ENCODE data around the gene INPP5A. TPM values are rescaled to one million over a fixed set of nuclear protein-coding genes. Genes with fewer than 3 reads are reported as not detected.

INPP5A gene
- total RNA-seq, 1 experiment from 2014 or later, result 16.6 TPM

GRCh38 chr10:132737390-132738048 is 199.9 kb downstream of the INPP5A start:
- Mint-ChIP-seq H3K36me3 (ENCODE audit: insufficient read depth, unreplicated experiment) (peaks cover 6% of the 10 kb centered on the region), H3K27me3 (ENCODE audit: unreplicated experiment) (no peaks in the 10 kb centered on the region), H3K4me3 (ENCODE audit: low read depth, unreplicated experiment) (no peak overlapping the region), H3K4me1 (ENCODE audit: low read depth, unreplicated experiment) (no peaks in the 10 kb centered on the region), H3K9me3 (ENCODE audit: low read depth, unreplicated experiment) (no peaks in the 10 kb centered on the region), H3K27ac (ENCODE audit: unreplicated experiment) (no peak overlapping the region)
- no peak for TF ChIP-seq CTCF (IDR thresholded peaks at IDR 0.05; ENCODE audit: unreplicated experiment)
- BruUV-seq (replicated peaks), result no TSS peak
- intact Hi-C loops (cut with micrococcal nuclease; ENCODE audit: unreplicated experiment), result no loop called here
- CTCF ChIA-PET, result no interaction called here
- DNase-seq, result no peak

GRCh38 chr10:132738454-132739224 is 201.1 kb downstream of the INPP5A start:
- intact Hi-C loops (cut with micrococcal nuclease; ENCODE audit: unreplicated experiment), result no loop called here
- no TSS peak for BruUV-seq (replicated peaks)
- TF ChIP-seq CTCF (IDR thresholded peaks at IDR 0.05; ENCODE audit: unreplicated experiment), result no peak
- H3K4me1 Mint-ChIP-seq (ENCODE audit: low read depth, unreplicated experiment), result no peaks in the 10 kb centered on the region
- DNase-seq, result no peak
- no peak overlapping the region for H3K4me3 Mint-ChIP-seq (ENCODE audit: low read depth, unreplicated experiment)
- no peaks in the 10 kb centered on the region for H3K9me3 Mint-ChIP-seq (ENCODE audit: low read depth, unreplicated experiment)
- H3K27me3 Mint-ChIP-seq (ENCODE audit: unreplicated experiment), result no peaks in the 10 kb centered on the region
- H3K27ac Mint-ChIP-seq (ENCODE audit: unreplicated experiment), result no peak overlapping the region
- CTCF ChIA-PET, result no interaction called here
- peaks cover 6% of the 10 kb centered on the region for H3K36me3 Mint-ChIP-seq (ENCODE audit: insufficient read depth, unreplicated experiment)

- H3K9me3 Mint-ChIP-seq (ENCODE audit: low read depth, unreplicated experiment), result no peaks in the 10 kb centered on the region
- intact Hi-C loops (cut with micrococcal nuclease; ENCODE audit: unreplicated experiment), result no loop called here
- H3K36me3 Mint-ChIP-seq (ENCODE audit: insufficient read depth, unreplicated experiment), result peaks cover 6% of the 10 kb centered on the region
- no peak for DNase-seq
- CTCF ChIA-PET, result no interaction called here
- H3K4me3 Mint-ChIP-seq (ENCODE audit: low read depth, unreplicated experiment), result no peak overlapping the region
- no TSS peak for BruUV-seq (replicated peaks)
- H3K27me3 Mint-ChIP-seq (ENCODE audit: unreplicated experiment), result no peaks in the 10 kb centered on the region
- no peaks in the 10 kb centered on the region for H3K4me1 Mint-ChIP-seq (ENCODE audit: low read depth, unreplicated experiment)
- TF ChIP-seq CTCF (IDR thresholded peaks at IDR 0.05; ENCODE audit: unreplicated experiment), result no peak
- no peak overlapping the region for H3K27ac Mint-ChIP-seq (ENCODE audit: unreplicated experiment)
These were observed 201.6 kb downstream of the INPP5A start for GRCh38 chr10:132739225-132739613.

GRCh38 chr10:132740588-132740987 is 203.0 kb downstream of the INPP5A start:
- intact Hi-C loops (cut with micrococcal nuclease; ENCODE audit: unreplicated experiment), result no loop called here
- no TSS peak for BruUV-seq (replicated peaks)
- CTCF ChIA-PET, result no interaction called here
- no peak for TF ChIP-seq CTCF (IDR thresholded peaks at IDR 0.05; ENCODE audit: unreplicated experiment)
- Mint-ChIP-seq H3K4me1 (ENCODE audit: low read depth, unreplicated experiment) (no peaks in the 10 kb centered on the region), H3K9me3 (ENCODE audit: low read depth, unreplicated experiment) (no peaks in the 10 kb centered on the region), H3K27me3 (ENCODE audit: unreplicated experiment) (no peaks in the 10 kb centered on the region), H3K4me3 (ENCODE audit: low read depth, unreplicated experiment) (no peak overlapping the region), H3K27ac (ENCODE audit: unreplicated experiment) (no peak overlapping the region), H3K36me3 (ENCODE audit: insufficient read depth, unreplicated experiment) (peaks cover 6% of the 10 kb centered on the region)
- DNase-seq, result no peak

All from Calu3 (cell line).